Measurements from ENCODE around the gene COMMD9.

DNA sequence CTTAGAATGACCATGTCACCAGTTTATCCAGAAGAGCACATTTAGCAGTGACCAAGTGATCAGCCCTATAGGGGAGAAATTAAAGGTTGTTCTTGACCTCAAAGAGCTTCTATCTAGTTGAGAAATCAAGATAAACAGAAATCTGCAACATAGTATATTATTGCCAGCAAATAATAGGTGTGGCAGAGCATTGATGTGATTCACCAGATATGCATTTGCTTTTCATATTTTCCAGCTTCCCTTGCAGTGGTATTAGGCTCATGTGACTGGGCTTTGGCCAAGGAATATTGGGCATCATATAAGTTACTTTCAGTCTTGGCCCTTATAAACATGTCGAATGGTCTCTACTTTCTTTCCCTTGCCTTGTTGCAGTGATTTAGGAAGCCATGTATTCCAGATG lies 34.5 kb downstream of the COMMD9 start:
- TF ChIP-seq, protein P1, sequence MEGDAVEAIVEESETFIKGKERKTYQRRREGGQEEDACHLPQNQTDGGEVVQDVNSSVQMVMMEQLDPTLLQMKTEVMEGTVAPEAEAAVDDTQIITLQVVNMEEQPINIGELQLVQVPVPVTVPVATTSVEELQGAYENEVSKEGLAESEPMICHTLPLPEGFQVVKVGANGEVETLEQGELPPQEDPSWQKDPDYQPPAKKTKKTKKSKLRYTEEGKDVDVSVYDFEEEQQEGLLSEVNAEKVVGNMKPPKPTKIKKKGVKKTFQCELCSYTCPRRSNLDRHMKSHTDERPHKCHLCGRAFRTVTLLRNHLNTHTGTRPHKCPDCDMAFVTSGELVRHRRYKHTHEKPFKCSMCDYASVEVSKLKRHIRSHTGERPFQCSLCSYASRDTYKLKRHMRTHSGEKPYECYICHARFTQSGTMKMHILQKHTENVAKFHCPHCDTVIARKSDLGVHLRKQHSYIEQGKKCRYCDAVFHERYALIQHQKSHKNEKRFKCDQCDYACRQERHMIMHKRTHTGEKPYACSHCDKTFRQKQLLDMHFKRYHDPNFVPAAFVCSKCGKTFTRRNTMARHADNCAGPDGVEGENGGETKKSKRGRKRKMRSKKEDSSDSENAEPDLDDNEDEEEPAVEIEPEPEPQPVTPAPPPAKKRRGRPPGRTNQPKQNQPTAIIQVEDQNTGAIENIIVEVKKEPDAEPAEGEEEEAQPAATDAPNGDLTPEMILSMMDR (conservative IDR thresholded peaks at IDR 0.05): no peak
- no peak for TF ChIP-seq ZFX (IDR thresholded peaks at IDR 0.05)
